ENCODE data around the gene MECR.

- TF ChIP-seq POLR2A (IDR thresholded peaks at IDR 0.05; ENCODE audit: low read depth, low read length) (no peak), KDM1A (IDR thresholded peaks at IDR 0.05; ENCODE audit: borderline replicate concordance) (no peak), RAD21 (IDR thresholded peaks at IDR 0.05; ENCODE audit: insufficient read depth, low read depth, low read length) (no peak), HDGF (IDR thresholded peaks at IDR 0.05) (no peak), CTCF (IDR thresholded peaks at IDR 0.05 in 2 of 3, conservative IDR thresholded peaks at IDR 0.05 in 1 of 3; ENCODE audit: control insufficient read depth in 2 of 3, extremely low read depth in 1 of 3, insufficient read depth in 1 of 3, low read depth in 3 of 3, low read length in 3 of 3) (no peak), ZNF217 (IDR thresholded peaks at IDR 0.05) (no peak), RCOR1 (conservative IDR thresholded peaks at IDR 0.05; ENCODE audit: low read depth, low read length) (no peak), FOXM1 (IDR thresholded peaks at IDR 0.05; ENCODE audit: low read depth, low read length) (no peak), SPI1 (IDR thresholded peaks at IDR 0.05; ENCODE audit: borderline replicate concordance, insufficient read depth, low read depth, low read length) (no peak)
Observed at GRCh38 chr1:29239142-29239541, 8.4 kb upstream of the MECR start.
